Omental fat pad (tissue), 4 donors: ENCODE results near the gene TRMT112. TPM values are rescaled to one million over a fixed set of nuclear protein-coding genes. Genes with fewer than 3 reads are reported as not detected.
A peak's percentile ranks its signal among the peaks of the same experiment; 100 is the strongest.
"Not testable (repeated sequence)": the region's sequence is repeated elsewhere in the genome, so short reads cannot be mapped to it uniquely, and the experiment has no call there.

Experiments
- ATAC-seq: fragments of 150-250 bp; one replicate; pipeline ENCODE4 v1.9.1; 2016; ENCODE audit warnings: mild to moderate bottlenecking, moderate library complexity; ENCODE audit not compliant: low FRiP score
- DNase-seq: peaks from one replicate; pipeline ENCODE4 v3.0.0-alpha.2; 2019; ENCODE audit warnings: low spot score
- CTCF ChIP-seq, 3 donors: fragments of 450-650 bp; IDR thresholded peaks; one replicate each; pipeline ENCODE4 v1.5.1; 2016 to 2017; ENCODE audit warnings: antibody characterized with exemption in 3 of 3, mild to moderate bottlenecking in 3 of 3, moderate library complexity in 2 of 3
- total RNA-seq, 4 donors: library from RNA; depleted of rRNA; stranded (reverse); fragments of >200 nt; gene quantifications; one replicate each; pipeline ENCODE4 v1.1.0, GENCODE V29; 2016

The TRMT112 gene
- total RNA-seq, 4 donors from 2014 or later: 180 to 263 (median 215) TPM

GRCh38 chr11:64320556-64320955 is 3.2 kb upstream of the TRMT112 start:
- DNase-seq: no peak
- TF ChIP-seq CTCF (IDR thresholded peaks at IDR 0.05): no peak
- ATAC-seq: no peak

- TF ChIP-seq CTCF (IDR thresholded peaks at IDR 0.05): no peak
- DNase-seq (no peak), ATAC-seq (no peak)
Measured at GRCh38 chr11:64318766-64319761, 1.7 kb upstream of the TRMT112 start.

GRCh38 chr11:64317961-64318765 is 804 bp upstream of the TRMT112 start, which contains the start of gene PRDX5:
TSS of gene PRDX5 (plus strand) at chr11:64318121. CDS start at chr11:64318216, 95 bp downstream.
- ATAC-seq (peak; percentile 88), DNase-seq (peak; percentile 86)
- TF ChIP-seq CTCF (IDR thresholded peaks at IDR 0.05): no peak

GRCh38 chr11:64316672-64317324 is 561 bp downstream of the TRMT112 start:
- no peak for TF ChIP-seq CTCF (IDR thresholded peaks at IDR 0.05)
- DNase-seq: no peak
- ATAC-seq: peak; percentile 3

- not testable (repeated sequence) for DNase-seq, ATAC-seq
Measured at GRCh38 chr11:64315667-64316526, 1.5 kb downstream of the TRMT112 start.

- DNase-seq: no peak
- TF ChIP-seq CTCF (IDR thresholded peaks at IDR 0.05): no peak
- no peak for ATAC-seq
Measured at GRCh38 chr11:64314805-64315561, 2.4 kb downstream of the TRMT112 start.
